Panc1 (cell line): ENCODE measurements around the gene PRM3. TPM values are rescaled to one million over a fixed set of nuclear protein-coding genes. Genes with fewer than 3 reads are reported as not detected.

Experiments used
- ATAC-seq: fragments of 200-7000 bp; cut with Tn5 transposase; 2 replicates; pipeline ENCODE4 v1.9.1; 2020; ENCODE audit warnings: mild to moderate bottlenecking, moderate library complexity
- BruUV-seq: library from RNA; stranded (reverse); fragments of 400-500 nt; replicated peaks from 2 replicates; lab custom pipeline; 2021; lab: Mats Ljungman, UMichigan
- CTCF ChIA-PET: fragments of 300-600 bp; sonication (Branson Sonifier 250); formaldehyde crosslinking; loops from one replicate; lab custom pipeline; 2022; ENCODE audit warnings: antibody characterized with exemption; lab: Charles Lee
- POLR2A ChIA-PET: fragments of 300-600 bp; sonication (Branson Sonifier 250); formaldehyde crosslinking; loops from one replicate; lab custom pipeline; 2022; ENCODE audit warnings: antibody characterized with exemption; lab: Charles Lee
- DNase-seq: peaks from one replicate; pipeline ENCODE4 v3.0.0-alpha.2; 2010; ENCODE audit warnings: low read depth, low spot score
- H3K27ac ChIP-seq: 2 replicates; pipeline ENCODE4 v1.5.1; 2011; ENCODE audit warnings: mild to moderate bottlenecking, low read length, inconsistent platforms
- H3K27me3 ChIP-seq: fragments of 200-500 bp; sonication (Bioruptor generic); 2 replicates; pipeline ENCODE4 v1.6.0; 2014; ENCODE audit warnings: low read length, inconsistent platforms; ENCODE audit not compliant: control insufficient read depth, insufficient read depth
- H3K36me3 ChIP-seq: fragments of 200-500 bp; sonication (Bioruptor generic); 2 replicates; pipeline ENCODE4 v1.5.1; 2014; ENCODE audit warnings: inconsistent platforms, mild to moderate bottlenecking, low read length, moderate library complexity; ENCODE audit not compliant: control insufficient read depth, insufficient read depth
- H3K4me1 ChIP-seq: 2 replicates; pipeline ENCODE4 v1.5.1; 2011; ENCODE audit warnings: inconsistent platforms, mild to moderate bottlenecking, low read length, moderate library complexity; ENCODE audit not compliant: control insufficient read depth, insufficient read depth
- H3K4me3 ChIP-seq, 2 experiments: 2 replicates each; pipeline ENCODE4 v1.5.1; 2011 to 2012; ENCODE audit warnings: low read depth in 2 of 2, low read length in 2 of 2, mild to moderate bottlenecking in 2 of 2, inconsistent platforms in 1 of 2, moderate library complexity in 1 of 2
- H3K9me3 ChIP-seq: fragments of 200-500 bp; sonication (Bioruptor generic); 2 replicates; pipeline ENCODE4 v1.5.1; 2014; ENCODE audit warnings: low read depth, mild to moderate bottlenecking, inconsistent platforms, low read length, moderate library complexity; ENCODE audit not compliant: control insufficient read depth, insufficient read depth
- POLR2AphosphoS5 ChIP-seq: IDR thresholded peaks from 2 replicates; pipeline ENCODE4 v1.6.1; 2012; ENCODE audit warnings: mild to moderate bottlenecking, low read depth, low read length, moderate library complexity
- SIN3A ChIP-seq: IDR thresholded peaks from 2 replicates; pipeline ENCODE4 v1.6.1; 2012; ENCODE audit warnings: low read depth, mild to moderate bottlenecking, low read length, moderate library complexity, borderline replicate concordance; ENCODE audit not compliant: insufficient read depth
- TCF7L2 ChIP-seq: IDR thresholded peaks from 2 replicates; pipeline ENCODE4 v1.6.1; 2011; ENCODE audit warnings: mild to moderate bottlenecking, low read depth, low read length, inconsistent platforms
- in situ Hi-C: cut with HindIII; loops from 2 replicates; pipeline ENCODE4 v1.10.0; 2016; ENCODE audit warnings: low sequenced_read_pairs, low pct_unique_long_range_greater_than_20kb
- intact Hi-C: fragments of 100-400 bp; cut with micrococcal nuclease; formaldehyde crosslinking; loops from one replicate; pipeline ENCODE4 v1.10.0; 2022; ENCODE audit not compliant: unreplicated experiment
- total RNA-seq: library from RNA; stranded (reverse); gene quantifications from one replicate; pipeline ENCODE4 v1.2.1, GENCODE V29; 2021; ENCODE audit not compliant: unreplicated experiment
- TF ChIP-seq, protein P1 (sequence below), 2 experiments: IDR thresholded peaks; 2 replicates each; pipeline ENCODE4 v1.6.1; 2011 to 2012; ENCODE audit warnings: low read depth in 2 of 2, control low read depth in 1 of 2, low read length in 1 of 2, mild to moderate bottlenecking in 1 of 2, moderate library complexity in 1 of 2; ENCODE audit not compliant: insufficient read depth in 1 of 2
- TF ChIP-seq, protein P2 (sequence below): fragments of 450-650 bp; IDR thresholded peaks from 2 replicates; pipeline ENCODE4 v1.5.1; 2017; ENCODE audit warnings: mild to moderate bottlenecking

PRM3 gene
- total RNA-seq, 1 experiment from 2014 or later = not detected

DNA sequence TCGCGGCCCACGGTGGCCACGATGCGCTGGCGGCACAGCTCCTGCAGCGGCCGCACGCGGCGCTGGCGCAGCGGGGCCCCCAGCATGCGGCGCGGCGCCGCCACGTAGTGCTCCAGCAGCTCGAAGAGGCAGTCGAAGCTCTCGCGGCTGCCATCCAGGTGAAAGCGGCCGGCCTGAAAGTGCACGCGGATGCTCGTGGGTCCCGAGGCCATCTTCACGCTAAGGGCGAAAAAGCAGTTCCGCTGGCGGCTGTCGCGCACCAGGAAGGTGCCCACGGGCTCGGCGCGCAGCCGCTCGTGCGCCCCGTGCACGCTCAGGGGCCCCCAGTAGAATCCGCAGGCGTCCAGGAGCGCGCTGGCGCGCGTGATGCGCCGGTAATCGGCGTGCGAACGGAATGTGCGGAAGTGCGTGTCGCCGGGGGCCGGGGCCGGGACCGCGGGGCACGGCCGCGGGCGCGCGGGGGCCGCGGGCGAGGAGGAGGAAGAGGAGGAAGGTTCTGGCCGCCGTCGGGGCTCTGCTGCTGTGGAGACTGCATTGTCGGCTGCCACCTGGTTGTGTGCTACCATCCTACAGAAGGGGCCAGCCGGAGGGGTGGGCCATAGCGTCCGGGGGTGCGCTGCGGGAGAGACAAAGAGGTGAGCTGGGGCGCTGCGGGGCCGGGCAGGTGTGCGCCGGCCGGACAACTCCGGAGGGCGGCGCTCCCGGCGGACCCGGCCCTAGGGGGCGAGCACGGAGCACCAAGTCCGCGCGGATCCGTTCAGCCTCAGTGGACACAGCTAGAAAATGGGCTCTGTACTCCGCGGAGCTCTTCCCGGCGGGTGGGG lies 18.3 kb downstream of the PRM3 start:
- H3K4me3 ChIP-seq = peak overlapping the region; percentile 66 to 70
- H3K4me1 ChIP-seq = peaks cover 15% of the 10 kb centered on the region
- H3K27me3 ChIP-seq = no peaks in the 10 kb centered on the region
- DNase-seq (no peak), ATAC-seq (0 out of 2 replicates have a peak, but pooled peaks have one; percentile 12)
- in situ Hi-C loops = no loop called here
- no TSS peak for BruUV-seq
- intact Hi-C loops = loop anchor here (5.0 kb wide), 2 partner anchors 102 to 303 kb away; no protein-coding TSS in a partner anchor
- TF ChIP-seq, protein P1, sequence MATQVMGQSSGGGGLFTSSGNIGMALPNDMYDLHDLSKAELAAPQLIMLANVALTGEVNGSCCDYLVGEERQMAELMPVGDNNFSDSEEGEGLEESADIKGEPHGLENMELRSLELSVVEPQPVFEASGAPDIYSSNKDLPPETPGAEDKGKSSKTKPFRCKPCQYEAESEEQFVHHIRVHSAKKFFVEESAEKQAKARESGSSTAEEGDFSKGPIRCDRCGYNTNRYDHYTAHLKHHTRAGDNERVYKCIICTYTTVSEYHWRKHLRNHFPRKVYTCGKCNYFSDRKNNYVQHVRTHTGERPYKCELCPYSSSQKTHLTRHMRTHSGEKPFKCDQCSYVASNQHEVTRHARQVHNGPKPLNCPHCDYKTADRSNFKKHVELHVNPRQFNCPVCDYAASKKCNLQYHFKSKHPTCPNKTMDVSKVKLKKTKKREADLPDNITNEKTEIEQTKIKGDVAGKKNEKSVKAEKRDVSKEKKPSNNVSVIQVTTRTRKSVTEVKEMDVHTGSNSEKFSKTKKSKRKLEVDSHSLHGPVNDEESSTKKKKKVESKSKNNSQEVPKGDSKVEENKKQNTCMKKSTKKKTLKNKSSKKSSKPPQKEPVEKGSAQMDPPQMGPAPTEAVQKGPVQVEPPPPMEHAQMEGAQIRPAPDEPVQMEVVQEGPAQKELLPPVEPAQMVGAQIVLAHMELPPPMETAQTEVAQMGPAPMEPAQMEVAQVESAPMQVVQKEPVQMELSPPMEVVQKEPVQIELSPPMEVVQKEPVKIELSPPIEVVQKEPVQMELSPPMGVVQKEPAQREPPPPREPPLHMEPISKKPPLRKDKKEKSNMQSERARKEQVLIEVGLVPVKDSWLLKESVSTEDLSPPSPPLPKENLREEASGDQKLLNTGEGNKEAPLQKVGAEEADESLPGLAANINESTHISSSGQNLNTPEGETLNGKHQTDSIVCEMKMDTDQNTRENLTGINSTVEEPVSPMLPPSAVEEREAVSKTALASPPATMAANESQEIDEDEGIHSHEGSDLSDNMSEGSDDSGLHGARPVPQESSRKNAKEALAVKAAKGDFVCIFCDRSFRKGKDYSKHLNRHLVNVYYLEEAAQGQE (IDR thresholded peaks at IDR 0.05; ENCODE audit: insufficient read depth in 1 of 2, low read depth in 2 of 2, low read length in 1 of 2) = no peak
- TF ChIP-seq TCF7L2 = no peak
- 0 out of 2 replicates have a peak, but pooled peaks have one; percentile 20 for TF ChIP-seq SIN3A
- CTCF ChIA-PET = interaction anchor here (0.5 to 2.3 kb wide), 17 partner anchors 9 to 291 kb away, joined by 3 to 17 read pairs (median 4); no protein-coding TSS in a partner anchor
- H3K36me3 ChIP-seq = no peaks in the 10 kb centered on the region
- H3K27ac ChIP-seq = peak overlapping the region; percentile 49; the same call in 1 of the 2 replicates
- POLR2A ChIA-PET = interaction anchor here (0.6 to 1.3 kb wide), 8 partner anchors 10 to 288 kb away, joined by 3 to 8 read pairs (median 4); no protein-coding TSS in a partner anchor
- H3K9me3 ChIP-seq = no peaks in the 10 kb centered on the region

DNA sequence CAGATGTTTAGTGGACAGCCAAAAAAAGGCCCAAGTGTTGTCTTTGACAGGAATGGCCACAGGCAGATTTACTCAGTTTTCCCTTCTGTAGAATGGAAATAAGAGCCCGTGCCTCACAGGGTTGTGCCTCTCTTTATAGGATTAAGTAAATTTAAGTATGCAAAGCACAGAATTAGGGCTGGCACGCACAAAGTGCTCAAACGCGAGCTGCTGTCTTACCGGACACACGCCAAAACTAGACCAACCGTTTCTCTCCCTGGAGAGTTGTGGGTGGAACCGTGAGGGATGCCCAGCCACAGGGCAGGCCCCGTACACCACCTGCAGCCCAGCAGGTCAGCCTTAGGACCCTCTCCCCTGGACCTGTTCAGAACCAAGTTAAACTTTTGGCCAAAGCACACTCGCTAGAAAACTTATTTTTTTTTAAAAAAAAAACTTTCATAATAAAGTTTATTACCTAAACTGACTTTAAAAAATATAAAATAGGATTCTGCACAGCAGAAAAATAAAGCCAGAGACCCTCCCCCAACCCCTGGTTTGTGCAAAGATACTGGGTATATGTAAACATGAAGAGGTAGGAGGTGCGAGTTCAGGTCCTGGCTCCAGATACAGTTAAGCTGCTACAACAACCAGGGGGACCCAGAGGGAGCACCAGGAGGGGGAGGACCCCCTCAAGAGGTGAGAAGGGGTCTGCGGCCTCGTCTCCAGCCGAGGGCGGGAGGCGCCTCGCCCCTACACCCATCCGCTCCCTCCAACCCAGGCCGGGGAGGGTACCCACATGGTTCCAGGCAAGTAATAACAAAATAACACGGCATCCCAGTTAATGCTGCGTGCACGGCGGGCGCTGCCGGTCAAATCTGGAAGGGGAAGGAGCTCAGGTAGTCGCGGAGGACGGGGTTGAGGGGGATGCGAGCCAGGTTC lies 19.2 kb downstream of the PRM3 start:
- H3K4me1 ChIP-seq = peaks cover 14% of the 10 kb centered on the region
- H3K27ac ChIP-seq = peak overlapping the region; percentile 54; the same call in 1 of the 2 replicates
- BruUV-seq = TSS peak; percentile 88
- POLR2A ChIA-PET = interaction anchor here (0.6 kb wide), 3 partner anchors 65 to 283 kb away, joined by 3 to 6 read pairs (median 4); no protein-coding TSS in a partner anchor
- in situ Hi-C loops = no loop called here
- intact Hi-C loops = no loop called here
- no peaks in the 10 kb centered on the region for H3K27me3 ChIP-seq
- CTCF ChIA-PET = interaction anchor here (0.6 to 1.4 kb wide), 3 partner anchors 40 to 289 kb away, joined by 3 to 5 read pairs (median 4); no protein-coding TSS in a partner anchor
- peak overlapping the region; percentile 66 to 70 for H3K4me3 ChIP-seq
- H3K36me3 ChIP-seq = no peaks in the 10 kb centered on the region
- TF ChIP-seq TCF7L2 (no peak), SIN3A (no peak), POLR2AphosphoS5 (no peak)
- TF ChIP-seq, protein P2, sequence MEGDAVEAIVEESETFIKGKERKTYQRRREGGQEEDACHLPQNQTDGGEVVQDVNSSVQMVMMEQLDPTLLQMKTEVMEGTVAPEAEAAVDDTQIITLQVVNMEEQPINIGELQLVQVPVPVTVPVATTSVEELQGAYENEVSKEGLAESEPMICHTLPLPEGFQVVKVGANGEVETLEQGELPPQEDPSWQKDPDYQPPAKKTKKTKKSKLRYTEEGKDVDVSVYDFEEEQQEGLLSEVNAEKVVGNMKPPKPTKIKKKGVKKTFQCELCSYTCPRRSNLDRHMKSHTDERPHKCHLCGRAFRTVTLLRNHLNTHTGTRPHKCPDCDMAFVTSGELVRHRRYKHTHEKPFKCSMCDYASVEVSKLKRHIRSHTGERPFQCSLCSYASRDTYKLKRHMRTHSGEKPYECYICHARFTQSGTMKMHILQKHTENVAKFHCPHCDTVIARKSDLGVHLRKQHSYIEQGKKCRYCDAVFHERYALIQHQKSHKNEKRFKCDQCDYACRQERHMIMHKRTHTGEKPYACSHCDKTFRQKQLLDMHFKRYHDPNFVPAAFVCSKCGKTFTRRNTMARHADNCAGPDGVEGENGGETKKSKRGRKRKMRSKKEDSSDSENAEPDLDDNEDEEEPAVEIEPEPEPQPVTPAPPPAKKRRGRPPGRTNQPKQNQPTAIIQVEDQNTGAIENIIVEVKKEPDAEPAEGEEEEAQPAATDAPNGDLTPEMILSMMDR = no peak
- TF ChIP-seq, protein P1 (IDR thresholded peaks at IDR 0.05; ENCODE audit: insufficient read depth in 1 of 2, low read depth in 2 of 2, low read length in 1 of 2) = no peak
- DNase-seq (no peak), ATAC-seq (no peak)
- no peaks in the 10 kb centered on the region for H3K9me3 ChIP-seq
